ENCODE results near the gene PIAS1.

PIAS1 gene

DNA sequence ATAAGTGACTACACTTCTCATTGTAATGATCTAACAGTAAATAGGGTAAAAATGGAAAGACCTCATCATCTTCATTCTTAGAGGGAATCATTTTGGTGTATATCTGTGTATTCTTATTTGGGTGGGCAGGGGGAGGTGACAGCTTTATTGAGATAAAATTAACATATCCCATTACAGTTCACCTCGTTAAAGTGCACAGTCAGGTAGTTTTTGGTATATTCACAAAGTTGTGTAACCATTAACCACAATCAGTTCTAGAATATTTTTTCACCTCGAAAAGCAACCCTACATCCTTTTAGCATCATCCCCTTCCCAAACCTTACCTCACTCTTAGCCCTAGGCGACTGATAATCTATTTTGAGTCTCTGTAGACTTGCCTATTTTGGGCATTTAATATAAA, 8.1 kb downstream of the PIAS1 start:
- FAIRE-seq = no peak
- no peak for DNase-seq (ENCODE audit: low spot score)

DNA sequence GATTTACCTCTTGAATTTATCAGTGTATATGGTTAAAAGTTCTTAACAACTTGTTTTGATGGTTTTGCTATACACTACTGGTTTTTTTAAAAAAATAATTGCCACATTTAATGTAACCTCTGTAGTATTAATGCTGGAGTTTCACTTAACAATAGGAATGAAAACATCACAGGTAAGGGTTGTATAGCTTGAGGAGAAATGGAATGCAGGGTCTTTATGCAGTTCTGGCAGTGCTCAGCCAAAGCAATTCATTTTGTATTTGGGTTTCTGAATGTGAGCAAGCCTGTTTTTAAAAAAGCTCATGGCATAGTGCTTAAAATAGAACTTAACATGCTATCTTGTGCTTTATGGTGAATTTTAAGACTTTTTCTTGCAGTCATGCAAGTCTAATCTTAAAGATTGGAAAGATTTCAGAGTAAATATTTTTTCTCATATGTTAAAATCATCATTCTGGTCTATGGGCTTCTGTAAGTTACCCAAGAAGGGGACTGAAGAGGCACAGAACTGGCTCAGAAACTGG, 8.9 kb downstream of the PIAS1 start:
- DNase-seq (ENCODE audit: low spot score) (no peak), FAIRE-seq (no peak)

DNA sequence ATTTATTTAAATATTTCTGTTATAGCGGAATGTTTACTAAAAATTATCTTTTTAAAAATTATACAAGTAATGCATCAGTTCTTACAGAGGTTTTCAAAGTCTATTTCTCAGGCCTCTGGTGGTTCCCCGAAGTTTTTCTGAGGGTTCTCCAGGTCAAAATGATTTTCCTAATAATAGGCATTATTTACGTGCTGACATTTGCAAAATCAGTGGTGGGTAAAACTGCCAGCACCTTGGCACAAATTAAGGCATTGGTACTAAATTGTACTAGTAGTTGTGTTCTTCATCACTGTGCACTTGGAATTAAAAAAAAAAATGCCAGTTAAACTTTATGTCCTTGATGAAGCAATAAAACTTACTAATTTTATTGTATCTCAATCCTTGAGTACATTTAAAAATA, 9.5 kb downstream of the PIAS1 start:
- no peak for FAIRE-seq
- no peak for DNase-seq (ENCODE audit: low spot score)

- DNase-seq (ENCODE audit: low spot score) = no peak
- peak; percentile 63 for FAIRE-seq
Measured at GRCh38 chr15:68073576-68074288, 19.6 kb downstream of the PIAS1 start.

DNA sequence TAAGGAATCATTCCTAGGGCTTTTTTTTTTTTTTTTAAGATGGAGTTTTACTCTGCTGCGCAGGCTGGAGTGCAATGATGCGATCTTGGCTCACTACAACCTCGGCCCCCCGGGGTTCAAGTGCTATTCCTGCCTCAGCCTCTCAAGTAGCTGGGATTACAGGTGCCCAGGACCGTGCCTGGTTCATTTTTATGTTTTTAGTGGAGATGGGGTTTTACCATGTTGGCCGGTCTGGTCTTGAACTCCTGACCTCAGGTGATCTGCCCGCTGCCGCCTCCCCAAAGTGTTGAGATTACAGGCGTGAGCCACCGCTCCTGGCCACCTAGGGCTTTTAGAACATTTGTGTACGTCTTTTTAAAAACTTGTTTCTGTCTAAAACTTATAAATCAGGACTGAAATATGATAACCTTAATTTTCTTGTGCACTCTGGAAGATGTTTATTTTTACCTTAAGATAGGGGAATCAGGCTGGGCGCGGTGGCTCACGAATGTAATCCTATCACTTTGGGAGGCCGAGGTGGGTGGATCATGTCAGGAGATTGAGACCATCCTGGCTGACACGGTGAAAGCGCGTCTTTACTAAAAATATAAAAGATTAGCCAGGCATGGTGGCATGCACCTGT, 21.8 kb downstream of the PIAS1 start:
- FAIRE-seq = no peak
- DNase-seq (ENCODE audit: low spot score) = no peak

DNA sequence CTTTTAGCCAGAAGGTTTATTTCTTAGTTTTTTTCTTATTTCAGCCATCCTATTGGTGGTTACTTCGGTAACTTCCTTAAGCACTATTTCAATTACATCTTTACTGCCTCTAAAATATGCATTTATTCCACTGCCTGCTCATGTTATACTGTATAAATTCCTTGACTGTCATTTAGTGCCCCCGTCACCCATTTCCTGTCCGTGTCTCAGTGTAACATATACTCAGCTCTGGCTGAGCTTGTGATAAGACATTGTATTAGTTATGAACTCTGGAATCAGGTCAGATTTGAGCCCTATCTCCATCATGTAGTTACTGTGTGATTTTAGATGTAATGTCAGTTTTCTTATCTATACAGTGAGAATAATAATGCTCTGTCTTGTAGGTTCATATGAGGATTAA, 24.2 kb downstream of the PIAS1 start:
- FAIRE-seq = no peak
- no peak for DNase-seq (ENCODE audit: low spot score)

GRCh38 chr15:68080334-68080733, 26.2 kb downstream of the PIAS1 start:
- no peak for FAIRE-seq
- no peak for DNase-seq (ENCODE audit: low spot score)

GRCh38 chr15:68080783-68081182, 26.7 kb downstream of the PIAS1 start:
- FAIRE-seq (no peak), DNase-seq (ENCODE audit: low spot score) (no peak)

- no peak for FAIRE-seq
- no peak for DNase-seq (ENCODE audit: low spot score)
Measured at GRCh38 chr15:68081869-68082505, 27.9 kb downstream of the PIAS1 start.

- FAIRE-seq (no peak), DNase-seq (ENCODE audit: low spot score) (no peak)
Measured at GRCh38 chr15:68082735-68083134, 28.6 kb downstream of the PIAS1 start.

DNA sequence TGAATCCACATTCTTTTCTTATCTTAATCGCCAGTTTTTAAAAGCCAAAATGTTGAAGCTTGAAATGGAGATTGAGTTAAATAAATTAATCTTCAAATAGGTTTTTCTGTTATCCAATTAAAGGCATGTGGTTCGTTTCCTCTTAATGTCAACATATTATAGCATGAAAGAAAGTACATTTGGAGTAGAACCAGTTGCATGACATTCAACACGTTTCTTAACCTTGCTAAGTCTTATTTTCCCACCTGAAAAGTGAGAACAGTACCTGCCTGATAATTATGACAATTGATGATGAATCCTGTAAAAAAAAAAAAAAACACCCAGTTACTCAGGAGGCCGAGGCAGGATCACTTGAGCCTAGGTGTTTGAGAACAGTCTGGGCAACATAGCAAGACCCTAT, 29.3 kb downstream of the PIAS1 start:
- no peak for DNase-seq (ENCODE audit: low spot score)
- FAIRE-seq = no peak

DNA sequence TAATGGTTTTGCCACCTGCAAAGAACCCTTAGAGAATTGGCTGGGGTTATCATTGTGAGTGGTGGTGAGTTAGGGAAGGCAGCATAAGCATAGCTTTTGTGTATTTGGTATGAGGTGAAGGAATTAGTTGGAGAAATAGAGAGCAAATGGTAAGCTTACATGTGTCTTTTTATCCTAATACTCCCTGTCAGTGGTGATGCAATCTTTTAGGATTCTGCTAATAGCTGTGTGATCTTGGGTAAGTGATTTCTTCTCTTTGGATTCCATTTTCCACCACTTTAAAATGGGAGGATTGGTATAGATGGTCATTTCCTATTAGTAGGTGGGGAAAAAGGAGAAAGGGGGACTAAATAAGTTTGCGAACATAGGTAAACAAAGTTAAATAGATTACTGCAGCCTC, 30.9 kb downstream of the PIAS1 start:
- no peak for DNase-seq (ENCODE audit: low spot score)

GRCh38 chr15:68091743-68092142, 37.6 kb downstream of the PIAS1 start:
- DNase-seq (ENCODE audit: low spot score) = no peak
- no peak for FAIRE-seq

More for the DNA sequence above, 30.9 kb downstream of the PIAS1 start:
- FAIRE-seq = no peak

DNA sequence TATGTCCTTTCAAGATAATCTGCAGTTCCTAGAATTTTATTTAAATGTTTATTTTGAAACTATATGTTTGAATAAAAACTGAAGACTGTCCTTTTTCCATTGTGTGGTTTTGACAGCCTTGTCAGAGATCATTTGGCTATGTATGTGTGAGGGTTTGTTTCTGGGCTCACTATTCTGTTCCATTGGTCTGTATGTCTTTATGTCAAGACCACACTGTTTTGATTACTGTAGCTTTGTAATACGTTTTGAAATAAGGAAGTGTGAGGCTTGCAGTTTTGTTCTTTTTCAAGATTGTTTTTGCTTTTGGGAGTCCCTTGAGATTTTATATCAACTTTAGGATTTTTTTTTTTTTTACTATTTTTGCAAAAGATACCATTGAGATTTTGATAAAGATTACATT, 42.0 kb downstream of the PIAS1 start:
- FAIRE-seq (no peak), DNase-seq (ENCODE audit: low spot score) (no peak)

GRCh38 chr15:68097029-68097428, 42.9 kb downstream of the PIAS1 start:
- FAIRE-seq = no peak
- DNase-seq (ENCODE audit: low spot score) = no peak

GRCh38 chr15:68098465-68098864, 44.4 kb downstream of the PIAS1 start:
- FAIRE-seq (no peak), DNase-seq (ENCODE audit: low spot score) (no peak)

GRCh38 chr15:68100194-68100593, 46.1 kb downstream of the PIAS1 start:
- DNase-seq (ENCODE audit: low spot score) = no peak
- FAIRE-seq = no peak

DNA sequence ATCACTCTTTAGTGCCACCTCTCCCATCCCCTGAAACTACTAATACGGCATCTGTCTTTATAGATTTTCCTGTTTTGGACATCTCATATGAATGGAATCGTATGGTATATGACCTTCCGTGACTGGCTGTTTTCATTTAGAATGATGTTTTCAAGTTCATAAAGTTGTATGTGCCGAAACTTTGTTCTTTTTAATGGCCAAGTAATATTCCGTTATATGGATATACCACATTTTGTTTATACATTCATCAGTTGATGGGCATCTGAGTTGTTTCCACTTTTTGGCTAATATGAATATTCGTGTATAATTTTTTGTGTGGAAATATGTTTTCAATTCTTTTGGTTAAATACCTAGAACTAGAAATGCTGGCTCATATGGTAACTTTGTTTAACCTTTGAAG, 49.5 kb downstream of the PIAS1 start:
- DNase-seq (ENCODE audit: low spot score) (no peak), FAIRE-seq (no peak)

GRCh38 chr15:68106656-68107055, 52.5 kb downstream of the PIAS1 start:
- DNase-seq (ENCODE audit: low spot score) (peak; percentile 39), FAIRE-seq (no peak)

GRCh38 chr15:68107142-68107541, 53.0 kb downstream of the PIAS1 start:
- no peak for DNase-seq (ENCODE audit: low spot score)
- FAIRE-seq = no peak

DNA sequence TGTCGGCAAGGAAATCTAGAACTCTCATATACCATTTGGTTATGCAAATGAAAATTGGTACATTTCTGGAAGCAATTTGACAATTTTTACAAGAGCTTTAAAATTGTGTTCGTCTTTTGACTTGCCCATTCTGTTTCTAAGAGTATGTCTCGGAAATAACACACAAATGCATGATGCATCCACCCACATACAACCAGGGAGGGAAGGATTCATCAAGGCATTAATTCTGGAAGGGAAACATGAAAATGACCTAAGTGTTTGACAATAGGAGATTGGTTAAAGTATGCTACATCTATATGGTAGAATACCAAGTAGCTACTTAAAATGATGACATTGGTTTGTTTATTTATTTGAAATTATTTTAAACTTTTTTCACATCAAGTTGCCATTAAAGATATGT, 58.6 kb downstream of the PIAS1 start:
- DNase-seq (ENCODE audit: low spot score) (no peak), FAIRE-seq (no peak)

- no peak for FAIRE-seq
- DNase-seq (ENCODE audit: low spot score) = no peak
Measured at GRCh38 chr15:68113273-68113672, 59.2 kb downstream of the PIAS1 start.

GRCh38 chr15:68113751-68114150, 59.6 kb downstream of the PIAS1 start:
- FAIRE-seq = no peak
- DNase-seq (ENCODE audit: low spot score) = no peak
